Testis (tissue), 2 donors: ENCODE data around the gene BDKRB2.

Experiments
- POLR2A ChIP-seq: fragments of 450-650 bp; IDR thresholded peaks from one replicate; pipeline ENCODE4 v1.6.1; 2017; ENCODE audit warnings: antibody characterized with exemption, mild to moderate bottlenecking, moderate library complexity
- TF ChIP-seq, protein P1 (sequence below), 3 experiments: fragments of 450-650 bp in 2 of 3; fragments of 200-600 bp in 1 of 3; sonication (generic) in 1 of 3; IDR thresholded peaks; one replicate each; pipeline ENCODE4 v1.5.1; 2016 to 2019; ENCODE audit warnings: antibody characterized with exemption in 3 of 3, mild to moderate bottlenecking in 2 of 3, moderate library complexity in 1 of 3

DNA sequence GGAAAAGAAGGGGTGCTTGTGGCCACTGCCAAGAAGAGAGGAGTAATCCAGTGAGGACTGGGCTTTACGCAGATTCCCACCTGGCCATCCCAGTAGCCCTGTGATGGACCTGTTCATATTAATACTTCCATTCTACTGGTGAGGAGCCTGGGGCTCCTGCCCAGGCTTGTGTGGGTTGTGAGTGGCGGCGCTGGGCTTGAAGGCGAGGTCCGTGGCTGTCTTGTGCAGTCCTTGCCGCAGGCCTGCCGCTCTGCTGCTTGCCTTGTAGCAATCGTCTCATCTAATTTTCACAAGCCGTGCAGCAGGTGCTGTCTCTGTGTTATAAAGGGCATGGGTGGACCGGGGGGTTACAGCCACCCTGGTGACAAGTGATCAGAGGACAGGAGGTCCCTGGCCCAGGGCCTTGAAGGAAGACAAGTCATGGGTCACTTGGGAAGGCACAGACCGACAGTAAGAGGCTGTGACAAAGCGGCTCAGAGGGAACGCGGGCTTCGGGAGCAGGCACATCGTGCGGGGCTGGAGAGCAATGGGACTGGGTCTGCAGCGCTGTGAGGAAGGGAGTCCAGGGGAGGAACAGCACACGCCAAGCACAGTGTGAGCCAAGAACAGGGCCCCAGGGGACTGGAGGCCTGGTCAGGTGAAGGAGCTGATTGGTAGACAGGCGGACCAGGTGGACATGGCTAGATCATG lies 7.3 kb upstream of the BDKRB2 start:
- TF ChIP-seq, protein P1, sequence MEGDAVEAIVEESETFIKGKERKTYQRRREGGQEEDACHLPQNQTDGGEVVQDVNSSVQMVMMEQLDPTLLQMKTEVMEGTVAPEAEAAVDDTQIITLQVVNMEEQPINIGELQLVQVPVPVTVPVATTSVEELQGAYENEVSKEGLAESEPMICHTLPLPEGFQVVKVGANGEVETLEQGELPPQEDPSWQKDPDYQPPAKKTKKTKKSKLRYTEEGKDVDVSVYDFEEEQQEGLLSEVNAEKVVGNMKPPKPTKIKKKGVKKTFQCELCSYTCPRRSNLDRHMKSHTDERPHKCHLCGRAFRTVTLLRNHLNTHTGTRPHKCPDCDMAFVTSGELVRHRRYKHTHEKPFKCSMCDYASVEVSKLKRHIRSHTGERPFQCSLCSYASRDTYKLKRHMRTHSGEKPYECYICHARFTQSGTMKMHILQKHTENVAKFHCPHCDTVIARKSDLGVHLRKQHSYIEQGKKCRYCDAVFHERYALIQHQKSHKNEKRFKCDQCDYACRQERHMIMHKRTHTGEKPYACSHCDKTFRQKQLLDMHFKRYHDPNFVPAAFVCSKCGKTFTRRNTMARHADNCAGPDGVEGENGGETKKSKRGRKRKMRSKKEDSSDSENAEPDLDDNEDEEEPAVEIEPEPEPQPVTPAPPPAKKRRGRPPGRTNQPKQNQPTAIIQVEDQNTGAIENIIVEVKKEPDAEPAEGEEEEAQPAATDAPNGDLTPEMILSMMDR (IDR thresholded peaks at IDR 0.05): no peak
- no peak for TF ChIP-seq POLR2A
